Kidney glomerular epithelial cell (primary cell): ENCODE results near the gene CLEC16A.
A peak's percentile ranks its signal among the peaks of the same experiment; 100 is the strongest.
"Not testable (repeated sequence)": the region's sequence is repeated elsewhere in the genome, so short reads cannot be mapped to it uniquely, and the experiment has no call there.

Source experiments
- DNase-seq: peaks from one replicate; lab custom pipeline; 2025; lab: John Stamatoyannopoulos, UW

The CLEC16A gene

GRCh38 chr16:11202260-11203091, 258.1 kb downstream of the CLEC16A start:
- peak; percentile 40 for DNase-seq

- DNase-seq: peak; percentile 19
These were observed 258.8 kb downstream of the CLEC16A start for GRCh38 chr16:11203111-11203623.

- no peak for DNase-seq
These were observed 260.2 kb downstream of the CLEC16A start for GRCh38 chr16:11204513-11205047.

GRCh38 chr16:11205065-11205699, 260.8 kb downstream of the CLEC16A start:
- no peak for DNase-seq

GRCh38 chr16:11205754-11206581, 261.6 kb downstream of the CLEC16A start:
- no peak for DNase-seq

- no peak for DNase-seq
These were observed 263.3 kb downstream of the CLEC16A start for GRCh38 chr16:11207646-11208045.

GRCh38 chr16:11208916-11209665, 264.7 kb downstream of the CLEC16A start:
- no peak for DNase-seq

- no peak for DNase-seq
These were observed 265.9 kb downstream of the CLEC16A start for GRCh38 chr16:11210260-11210659.

- DNase-seq: no peak
These were observed 267.0 kb downstream of the CLEC16A start for GRCh38 chr16:11211061-11211976.

DNA sequence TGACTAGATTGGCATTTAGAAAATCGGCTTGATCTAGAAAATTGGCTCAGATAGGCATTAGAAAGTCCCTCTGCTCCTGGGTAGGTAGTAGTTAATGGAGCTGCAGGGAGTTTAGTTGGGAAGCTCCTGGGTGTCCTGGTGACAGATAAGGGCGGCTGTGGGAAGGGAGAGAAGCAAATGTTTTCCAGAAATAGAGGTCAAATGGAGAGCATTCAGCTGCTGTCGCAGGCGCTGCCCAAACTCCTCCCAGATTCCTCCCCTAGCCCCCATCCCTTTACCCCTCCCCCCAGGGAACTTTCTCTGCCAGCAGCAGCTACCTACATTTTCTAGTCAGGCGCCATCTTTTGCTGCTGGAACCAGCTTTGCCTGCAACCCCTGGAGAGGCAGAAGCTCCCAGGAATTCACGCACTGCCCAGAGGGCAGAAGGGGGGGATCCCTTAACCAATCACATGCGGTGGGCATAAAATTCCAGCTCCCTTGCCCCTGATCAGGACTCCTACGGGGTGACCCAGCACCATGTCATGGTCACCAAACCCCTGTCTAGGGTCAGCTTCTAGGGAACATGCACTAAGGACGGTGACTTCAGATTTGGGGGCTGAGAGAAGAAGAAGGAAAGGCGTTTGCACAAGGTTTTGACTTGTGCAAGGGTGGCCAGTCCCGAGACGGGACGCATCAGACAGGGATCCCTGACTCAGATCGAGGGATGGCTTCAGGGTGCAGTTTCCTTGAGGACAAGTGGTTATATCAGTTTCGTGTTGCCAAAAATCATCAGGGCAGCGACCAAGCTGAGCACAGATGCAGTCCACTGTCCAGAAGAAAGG, 267.8 kb downstream of the CLEC16A start:
- no peak for DNase-seq

GRCh38 chr16:11212798-11213196, 268.4 kb downstream of the CLEC16A start:
- no peak for DNase-seq

GRCh38 chr16:11213373-11213772, 269.0 kb downstream of the CLEC16A start:
- no peak for DNase-seq

DNA sequence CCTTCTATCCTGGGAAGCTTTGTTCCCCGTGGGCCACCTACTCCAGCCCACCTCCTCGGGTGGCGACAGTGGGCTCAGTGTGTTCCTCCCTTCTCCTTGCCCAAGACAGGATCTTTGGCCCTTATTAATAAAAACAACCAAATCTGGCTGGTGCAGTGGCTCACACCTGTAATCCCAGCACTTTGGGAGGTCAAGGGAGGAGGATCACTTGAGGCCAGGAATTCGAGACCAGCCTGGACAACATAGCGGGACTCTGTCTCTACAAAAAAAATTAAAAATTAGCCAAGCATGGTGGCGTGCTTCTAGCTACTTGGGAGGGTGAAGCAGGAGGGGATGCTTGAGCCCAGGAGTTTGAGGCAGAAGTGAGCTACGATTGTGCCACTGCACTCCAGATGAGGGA, 269.4 kb downstream of the CLEC16A start:
- DNase-seq: no peak

DNA sequence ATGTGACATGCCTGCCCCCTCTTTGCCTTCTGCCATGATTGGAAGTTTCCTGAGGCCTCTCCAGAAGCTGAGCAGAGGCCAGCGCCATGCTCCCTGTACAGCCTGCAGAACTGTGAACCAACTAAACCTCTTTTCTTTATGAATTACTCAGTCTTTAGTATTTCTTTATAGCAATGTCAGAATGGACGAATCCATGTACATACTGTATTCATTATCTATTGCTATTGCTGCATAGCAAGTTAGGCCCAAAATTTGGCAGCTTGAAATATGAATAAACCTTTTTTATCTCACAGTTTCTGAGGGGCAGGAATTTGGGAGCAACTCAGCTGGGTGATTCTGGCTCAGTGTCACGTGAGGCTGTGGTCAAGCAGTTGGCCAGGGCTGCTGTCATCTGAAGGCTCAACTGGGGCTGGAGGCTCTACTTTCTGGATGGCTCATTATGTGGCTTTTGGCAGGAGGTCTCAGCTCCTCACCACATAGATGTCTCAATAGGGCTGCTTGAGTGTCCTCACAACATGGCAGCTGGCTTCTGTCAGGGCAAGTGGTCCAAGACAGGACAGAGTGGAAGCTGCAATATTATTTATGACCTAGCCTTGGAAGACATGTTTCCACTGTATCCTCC, 271.7 kb downstream of the CLEC16A start:
- no peak for DNase-seq

- DNase-seq: no peak
These were observed 273.6 kb downstream of the CLEC16A start for GRCh38 chr16:11217651-11218603.

DNA sequence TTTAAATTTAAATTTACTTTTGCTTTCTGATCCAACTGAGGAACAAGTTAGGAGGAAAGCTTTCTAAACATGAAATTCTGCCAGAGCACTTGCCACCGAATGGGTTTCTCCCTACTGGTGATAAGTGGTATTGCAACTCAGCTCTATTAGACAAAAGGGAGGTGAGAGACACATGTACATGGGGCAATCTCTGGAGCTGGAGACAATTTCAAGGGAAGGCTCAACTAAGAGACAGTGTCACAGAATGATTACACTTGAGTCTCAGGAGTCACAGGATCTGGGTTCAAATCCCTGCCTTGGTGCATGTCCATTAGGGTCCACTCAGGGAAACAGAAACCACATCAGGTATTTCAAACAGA, 274.2 kb downstream of the CLEC16A start:
- DNase-seq: no peak

DNA sequence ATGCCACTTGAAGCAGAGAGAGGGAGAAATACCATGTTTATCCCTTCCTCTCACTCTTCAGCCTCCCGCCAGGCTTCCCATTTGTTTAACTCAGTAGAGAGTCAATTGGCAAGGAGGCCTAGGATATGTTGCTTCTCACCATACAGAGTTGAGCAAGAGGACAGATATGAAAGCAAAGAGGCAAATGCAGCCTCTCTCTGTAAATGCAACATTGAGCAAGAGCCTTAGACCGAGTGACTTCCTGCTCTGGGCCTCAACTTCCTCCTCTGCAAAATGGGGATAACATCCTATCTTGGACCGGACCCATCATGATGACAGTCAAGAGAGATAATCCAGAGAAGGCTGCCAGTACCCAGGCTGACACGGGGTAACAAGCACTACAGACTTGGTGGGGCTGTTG, 274.8 kb downstream of the CLEC16A start:
- no peak for DNase-seq

- not testable (repeated sequence) for DNase-seq
These were observed 276.1 kb downstream of the CLEC16A start for GRCh38 chr16:11220507-11220906.
